GM18507 (cell line): ENCODE measurements around the gene EPO.
A peak's percentile ranks its signal among the peaks of the same experiment; 100 is the strongest.

Source experiments
- DNase-seq: peaks from one replicate; pipeline ENCODE4 v3.0.0; 2011; ENCODE audit warnings: low read depth; ENCODE audit not compliant: insufficient read length; ENCODE audit errors: extremely low spot score
- FAIRE-seq: peaks from 2 replicates; lab custom pipeline; 2011; peaks lifted over from hg19 to GRCh38; lab: Jason Lieb, UNC

Gene EPO

DNA sequence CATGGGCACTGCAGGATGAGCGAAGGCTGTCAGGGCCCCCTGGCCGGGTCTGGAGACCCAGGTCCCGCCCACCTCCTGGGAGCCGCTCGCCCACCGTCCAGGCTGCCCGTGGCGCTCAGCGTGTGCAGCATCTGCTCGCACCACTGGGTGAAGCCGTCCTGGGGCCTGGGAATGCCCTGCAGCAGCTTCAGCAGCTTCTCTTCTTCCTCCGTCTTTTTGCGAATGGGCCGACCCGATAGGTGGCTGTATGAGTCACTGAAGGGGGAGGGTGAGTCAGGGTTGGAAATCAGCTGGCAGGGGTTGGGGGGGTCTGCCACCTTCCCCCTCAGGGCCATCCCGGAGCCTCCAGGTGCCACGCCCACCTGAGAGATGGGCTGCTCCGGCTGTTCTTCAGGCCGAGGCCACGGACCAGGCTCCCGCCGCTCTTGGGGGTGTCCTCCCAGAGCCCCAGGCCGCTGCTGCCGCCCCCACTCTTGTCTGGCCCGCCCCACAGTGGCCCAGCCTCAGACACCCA, 38.0 kb upstream of the EPO start:
- FAIRE-seq = no peak

DNA sequence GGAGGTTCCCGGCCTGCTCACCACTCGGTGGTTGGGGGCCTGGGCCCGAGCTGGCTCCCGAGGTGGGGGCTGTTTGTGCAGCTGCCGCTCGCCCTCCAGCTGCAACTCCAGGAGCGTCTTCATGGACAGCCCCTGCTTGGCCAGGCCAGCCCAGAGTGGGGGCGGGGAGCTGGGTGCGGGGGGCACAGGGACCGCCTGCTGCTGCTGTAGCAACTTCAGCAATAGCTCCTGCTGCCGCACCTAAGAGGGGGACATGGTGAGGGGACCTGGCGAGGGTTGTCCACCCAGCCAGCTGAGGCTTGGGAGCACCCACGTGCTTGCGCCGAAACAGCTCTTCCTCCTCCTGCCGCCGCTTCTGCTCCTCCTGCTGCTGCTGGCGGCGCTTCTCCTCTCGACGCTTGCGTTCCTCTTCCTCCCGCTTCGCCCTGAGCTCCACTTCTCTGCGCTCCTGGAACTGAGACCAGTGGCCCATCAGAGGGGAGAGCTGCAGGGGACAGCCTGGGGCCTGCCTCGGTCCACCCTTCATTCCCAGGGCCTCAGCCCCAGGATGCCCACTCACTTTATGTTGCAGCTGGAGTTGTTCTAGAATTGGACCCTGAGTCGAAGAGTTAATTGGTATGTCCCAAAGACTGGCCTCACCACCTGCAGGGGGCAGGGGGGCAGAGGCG, 37.1 kb upstream of the EPO start:
- no peak for FAIRE-seq
- no peak for DNase-seq

More for the DNA sequence above, 38.0 kb upstream of the EPO start:
- DNase-seq = no peak

DNA sequence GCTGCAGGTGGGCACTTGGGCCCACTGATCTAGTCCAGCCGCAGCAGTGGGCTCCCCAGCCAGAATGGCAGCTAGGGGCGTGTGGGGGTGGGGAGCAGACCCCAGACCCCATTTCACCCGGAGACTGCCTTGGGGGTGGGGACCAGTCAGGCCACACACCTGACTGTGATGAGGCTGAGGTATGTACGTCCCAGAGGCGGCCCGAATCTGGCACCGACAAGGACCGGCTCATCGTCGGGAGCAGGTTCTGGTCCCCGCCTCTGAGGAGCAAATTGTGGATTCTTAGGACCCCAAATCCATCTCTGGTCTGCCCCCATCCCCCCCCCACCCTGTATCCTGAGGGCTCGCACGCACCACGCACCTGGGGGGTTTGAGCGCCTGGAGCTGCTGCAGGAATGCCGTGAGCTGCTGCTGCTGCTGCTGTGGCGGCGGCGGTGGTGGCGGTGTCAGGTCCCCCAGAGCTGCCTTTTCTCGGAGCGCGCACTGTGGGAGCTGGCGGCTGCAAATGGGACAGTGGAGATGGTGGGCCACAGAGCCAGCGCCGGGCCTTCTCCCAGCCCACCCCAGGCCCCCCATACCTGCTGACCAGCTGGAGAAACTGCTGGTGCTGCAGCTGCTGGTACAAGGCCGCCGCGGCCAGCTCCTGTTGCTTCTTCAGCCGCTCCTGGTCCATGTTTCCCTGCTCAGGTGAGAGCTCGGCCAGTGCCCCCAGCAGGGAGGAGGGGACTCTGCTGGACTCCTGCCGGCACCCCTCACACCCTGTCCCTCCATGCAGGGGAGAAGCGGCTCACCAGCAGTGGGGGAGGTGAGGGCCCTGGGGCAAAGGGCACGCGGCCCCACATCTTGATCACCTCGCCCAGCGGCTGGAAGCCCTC, 36.4 kb upstream of the EPO start:
- FAIRE-seq = no peak
- no peak for DNase-seq

DNA sequence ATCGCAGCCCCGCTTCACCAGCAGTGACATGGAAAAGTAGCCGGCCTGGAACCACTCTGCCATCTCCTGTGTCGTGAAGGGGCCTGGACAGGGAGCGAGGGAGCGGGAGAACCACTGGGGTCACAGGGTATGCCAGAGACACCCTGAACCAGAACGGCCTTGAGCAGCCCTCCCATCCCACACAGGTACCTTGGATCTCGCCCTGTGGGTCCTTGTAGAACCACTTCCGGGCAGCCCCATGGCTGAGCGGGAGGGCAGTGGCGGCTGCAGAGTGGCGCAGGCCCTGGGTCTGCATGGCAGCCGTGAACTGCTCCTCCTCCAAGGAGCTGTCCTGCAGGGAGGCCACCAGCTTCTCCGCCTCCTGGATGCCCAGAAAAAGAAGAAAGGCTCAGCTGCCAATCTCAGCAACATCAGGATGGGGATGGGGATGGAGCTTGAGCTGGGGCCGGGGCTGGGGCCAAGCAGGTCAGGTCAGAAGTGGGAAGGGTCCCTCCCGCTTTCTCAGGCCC, 35.7 kb upstream of the EPO start:
- FAIRE-seq (no peak), DNase-seq (no peak)

DNA sequence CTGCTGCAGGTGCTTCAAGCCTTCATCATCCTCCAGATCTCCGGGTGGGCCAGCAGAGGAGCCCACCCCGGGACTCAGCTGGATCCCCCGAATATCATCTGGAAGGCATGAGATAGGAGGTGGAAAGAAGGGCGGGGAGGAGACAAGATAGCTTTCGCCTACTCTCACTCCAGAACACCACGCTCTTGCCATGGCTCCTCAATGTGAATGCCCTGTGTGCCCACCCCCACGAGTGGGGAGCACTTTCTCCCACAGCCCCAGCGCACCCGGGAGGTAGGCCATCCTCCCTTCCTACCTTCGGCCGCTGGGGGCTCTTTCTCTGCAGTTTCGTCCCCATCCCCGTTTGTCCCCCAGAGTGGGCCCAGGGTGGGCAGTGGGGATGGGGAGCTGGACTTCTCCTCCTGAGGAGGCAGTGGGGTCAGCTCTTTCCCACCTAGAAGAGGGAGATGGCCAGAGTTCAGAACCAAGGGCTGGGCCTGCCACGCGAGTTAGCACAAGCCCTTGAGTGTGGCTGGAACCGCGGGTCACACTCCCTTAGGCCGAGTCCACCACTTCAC, 35.1 kb upstream of the EPO start:
- FAIRE-seq (no peak), DNase-seq (no peak)

DNA sequence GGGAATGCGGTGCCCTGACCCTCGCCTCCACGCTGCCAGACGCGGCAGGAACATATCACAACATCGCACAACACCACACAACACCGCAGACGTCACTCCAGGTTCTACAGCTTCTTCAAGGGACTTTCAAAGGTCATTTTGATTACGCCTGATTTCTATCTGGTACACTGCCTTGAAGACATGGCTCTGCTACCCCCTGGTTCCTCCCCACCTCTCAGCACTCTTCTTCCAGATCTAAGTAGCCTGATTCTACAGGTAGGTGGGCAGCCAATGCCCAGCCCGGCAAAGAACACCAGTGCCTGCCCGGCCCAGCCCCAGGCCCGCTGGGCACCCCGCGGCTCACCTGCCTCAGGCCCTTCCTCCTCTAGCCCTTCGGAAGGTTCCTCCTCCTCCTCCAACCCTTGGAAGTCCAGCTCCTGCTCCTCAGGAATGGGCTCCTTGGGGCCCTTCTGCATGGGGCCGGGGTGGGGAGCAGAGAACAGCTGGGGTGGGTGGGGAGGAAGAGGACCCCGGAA, 34.6 kb upstream of the EPO start:
- DNase-seq (no peak), FAIRE-seq (no peak)

DNA sequence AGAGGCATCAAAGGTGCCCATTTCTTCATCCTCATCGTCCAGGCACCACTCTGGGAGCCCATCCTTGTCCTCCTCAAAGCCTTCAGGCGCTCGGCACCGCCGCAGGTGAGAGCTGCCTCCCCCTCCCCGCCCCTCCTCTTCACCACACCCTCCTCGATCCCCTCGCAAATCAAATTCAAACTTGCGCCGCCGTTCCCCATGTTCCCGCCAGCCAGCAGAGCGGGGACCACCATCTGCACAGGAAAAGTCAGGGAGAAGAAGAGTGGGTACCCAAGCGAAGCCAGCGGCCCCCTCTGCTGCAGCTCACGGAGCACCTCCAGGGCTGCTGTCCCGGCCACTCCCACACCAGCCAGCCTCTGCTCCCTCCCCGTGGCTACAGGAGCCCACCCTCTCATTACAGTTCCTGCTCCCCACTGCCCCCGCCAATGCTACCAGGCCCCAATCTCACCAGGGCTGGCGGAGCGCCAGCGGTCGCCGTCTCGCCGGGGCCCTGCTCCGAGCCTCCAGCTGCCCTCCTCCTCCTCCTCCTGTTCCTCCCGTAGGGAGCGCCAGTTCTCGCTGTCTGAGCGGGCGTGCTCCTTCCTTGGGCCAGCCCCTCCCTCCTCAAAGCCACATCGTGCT, 34.0 kb upstream of the EPO start:
- DNase-seq = no peak

DNA sequence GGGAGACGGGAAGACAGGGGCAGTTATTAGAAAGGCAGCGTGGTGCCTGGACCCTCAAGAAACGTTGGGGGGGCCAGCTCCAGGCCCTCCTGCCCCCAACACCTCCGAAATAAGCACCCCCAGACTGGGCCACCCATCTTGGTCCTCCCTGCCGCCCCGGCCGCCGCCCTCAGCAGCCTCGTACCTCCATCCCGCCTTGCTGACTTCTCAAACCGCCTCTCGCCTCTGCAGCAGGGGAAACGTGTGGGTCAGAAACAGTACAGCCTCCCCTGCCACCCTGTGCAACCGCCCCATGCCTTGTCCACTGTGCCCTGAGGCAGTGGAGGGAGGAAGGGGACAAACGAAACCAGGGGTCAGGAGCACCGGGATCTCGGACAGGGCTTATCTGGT, 33.5 kb upstream of the EPO start:
- DNase-seq (no peak), FAIRE-seq (no peak)

More for the DNA sequence above, 34.0 kb upstream of the EPO start:
- no peak for FAIRE-seq

DNA sequence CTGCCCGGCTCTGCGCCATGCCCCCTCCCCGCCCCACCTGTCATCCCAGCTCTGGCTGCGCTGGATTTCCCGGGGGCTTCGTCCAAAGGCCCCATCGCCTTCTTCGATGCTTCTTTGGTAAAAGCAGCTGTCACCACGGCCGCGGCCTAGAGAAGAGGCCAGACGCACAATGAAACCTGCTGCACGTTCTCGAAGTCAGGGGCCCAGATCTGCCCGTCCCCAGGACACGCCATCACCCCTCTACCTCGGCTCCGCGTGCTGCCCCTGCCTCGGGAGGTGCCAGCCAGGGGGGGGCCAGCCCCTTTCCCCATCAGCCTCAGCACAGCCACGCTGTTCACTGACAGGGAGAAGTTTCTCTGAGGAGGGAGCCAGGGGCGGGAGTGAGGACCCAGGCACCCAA, 33.0 kb upstream of the EPO start:
- no peak for FAIRE-seq

DNA sequence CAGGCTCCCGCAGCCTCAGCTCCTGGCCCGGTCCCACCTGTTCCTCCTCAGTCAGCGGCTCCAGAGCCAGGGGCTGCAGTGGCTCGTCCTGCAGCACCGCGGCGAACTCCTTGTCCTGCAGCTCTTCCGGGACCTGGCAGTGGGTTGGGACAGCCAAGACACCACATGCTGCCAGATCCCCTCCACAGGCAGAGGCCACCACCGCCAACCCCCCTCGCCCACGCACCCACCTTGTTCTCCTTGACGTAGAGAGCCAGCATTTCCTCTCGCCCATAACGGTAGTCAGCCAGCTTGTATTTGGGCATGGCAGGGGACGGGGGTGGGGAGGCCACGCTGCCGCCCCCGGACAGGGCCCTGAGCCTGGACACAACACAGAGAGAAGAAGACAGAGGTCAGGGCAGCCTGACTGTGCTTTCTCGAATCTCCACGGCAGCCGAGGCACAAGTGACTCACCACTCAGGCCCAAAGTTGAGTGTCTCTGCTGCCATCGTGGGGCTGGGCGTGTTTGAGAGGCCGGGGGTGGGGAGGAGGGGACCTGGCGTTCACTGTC, 32.4 kb upstream of the EPO start:
- DNase-seq (no peak), FAIRE-seq (no peak)

More for the DNA sequence above, 33.0 kb upstream of the EPO start:
- DNase-seq = no peak

DNA sequence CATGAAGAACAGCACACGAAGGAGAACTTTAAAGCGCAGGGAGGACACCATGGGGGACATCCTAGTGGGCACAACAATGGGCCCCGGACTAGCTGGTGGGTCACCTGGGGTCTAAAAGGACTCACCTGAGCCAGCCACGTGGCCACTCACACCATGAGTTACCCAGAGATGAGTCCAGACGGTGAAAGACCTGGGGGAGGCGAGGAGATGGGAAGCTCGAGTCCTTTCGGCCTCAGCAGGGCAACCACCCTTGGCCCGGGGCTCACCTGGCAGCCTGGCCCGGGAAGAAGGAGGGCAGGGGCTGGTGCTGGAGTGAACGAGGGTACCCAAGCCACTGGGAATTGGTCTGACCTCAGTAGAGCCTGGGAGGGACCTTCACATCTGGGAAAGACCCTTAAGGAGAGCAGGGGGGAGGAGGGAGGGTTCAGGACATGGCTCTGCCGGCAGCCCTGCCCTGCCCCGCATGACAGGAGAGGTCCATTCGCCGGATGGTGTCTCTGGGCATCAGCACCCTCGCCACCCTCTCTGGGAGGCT, 31.9 kb upstream of the EPO start:
- no peak for FAIRE-seq
- DNase-seq = no peak

DNA sequence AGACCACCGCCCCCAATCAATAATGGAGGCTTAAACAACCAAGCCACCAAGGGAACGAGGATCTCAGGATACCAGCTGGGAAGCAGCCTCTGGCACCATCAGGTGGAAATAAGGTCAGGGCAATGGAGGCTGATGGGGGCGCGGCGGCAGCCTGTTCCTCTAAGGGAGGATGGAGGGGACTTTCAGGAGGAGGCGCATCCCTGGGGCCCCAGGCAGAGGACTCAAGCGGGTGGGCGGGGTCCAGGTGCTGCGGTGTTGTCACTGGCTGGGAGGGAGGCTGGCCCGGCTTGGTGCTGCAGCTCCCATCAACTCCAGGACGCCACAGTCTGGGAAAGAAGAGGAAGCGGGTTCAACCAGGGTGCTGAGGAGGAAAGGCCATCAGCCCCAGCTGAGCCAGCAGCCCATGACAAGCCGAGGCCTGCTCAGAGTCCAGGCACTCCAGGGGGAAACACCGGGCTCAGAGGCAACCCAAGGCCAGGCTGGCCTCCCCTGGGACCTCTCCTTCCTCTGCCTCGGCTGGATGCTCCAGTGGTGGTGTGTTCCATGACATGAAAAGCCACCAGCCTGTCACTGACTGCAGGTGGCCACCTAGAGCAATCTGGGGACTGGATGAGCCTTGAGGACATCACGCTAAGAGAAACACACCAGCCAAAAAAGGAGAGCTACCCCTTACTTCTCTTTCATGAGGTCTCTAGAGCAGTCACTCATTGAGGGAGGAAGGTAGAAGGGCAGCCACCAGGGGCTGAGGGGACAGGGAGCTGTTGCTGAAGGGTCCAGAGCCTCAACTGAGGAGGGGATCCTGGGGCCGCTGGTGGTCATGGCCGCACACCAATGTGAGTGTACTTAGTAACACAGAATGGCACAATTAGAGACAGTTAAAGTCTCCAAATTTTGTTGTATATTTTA, 30.8 kb upstream of the EPO start:
- peak; percentile 51 for FAIRE-seq
- DNase-seq = no peak

DNA sequence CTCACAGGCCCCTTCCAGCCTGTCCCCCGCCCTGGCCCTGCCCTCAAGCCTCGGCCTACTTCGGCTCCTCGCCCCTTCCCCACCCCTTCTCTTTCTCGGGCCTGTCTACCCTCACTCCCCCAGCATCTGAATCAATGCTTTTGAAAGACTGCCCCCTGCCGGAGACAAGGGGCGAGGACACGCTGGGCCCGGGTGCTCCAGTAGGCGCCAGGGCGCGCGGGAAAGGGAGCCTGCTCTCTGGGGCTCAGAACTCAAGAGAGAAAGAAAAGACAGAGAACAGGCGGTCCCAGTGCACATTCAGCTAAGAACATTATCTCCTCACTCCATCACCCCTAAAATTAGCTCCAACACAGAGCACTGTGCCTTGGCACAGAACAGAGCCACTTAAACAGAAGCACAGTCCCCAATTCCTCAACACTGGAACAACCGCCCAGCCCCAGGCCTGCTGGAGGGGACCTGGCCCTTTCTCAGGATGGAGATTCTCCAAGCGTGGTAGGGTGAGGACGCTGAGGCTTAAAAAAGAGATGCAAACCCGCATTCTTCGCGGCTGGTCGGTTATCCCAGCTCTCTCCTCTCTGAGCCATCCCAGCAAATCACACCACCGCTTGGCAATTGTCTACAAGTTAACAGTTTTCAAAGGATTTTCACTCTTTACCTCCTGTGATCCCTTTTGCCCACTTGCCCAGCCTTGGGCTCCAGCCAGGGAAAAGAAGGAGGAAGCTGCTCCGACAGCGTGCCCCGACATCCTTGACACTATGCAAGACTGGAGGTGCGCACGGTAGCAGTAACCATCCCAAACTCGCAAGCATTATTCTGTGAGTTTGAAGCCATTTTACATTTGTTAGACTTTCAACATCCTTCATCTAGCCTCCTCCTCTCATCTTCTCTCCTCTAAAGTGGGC, 28.3 kb upstream of the EPO start:
- FAIRE-seq (peak; percentile 77), DNase-seq (peak; percentile 77)

DNA sequence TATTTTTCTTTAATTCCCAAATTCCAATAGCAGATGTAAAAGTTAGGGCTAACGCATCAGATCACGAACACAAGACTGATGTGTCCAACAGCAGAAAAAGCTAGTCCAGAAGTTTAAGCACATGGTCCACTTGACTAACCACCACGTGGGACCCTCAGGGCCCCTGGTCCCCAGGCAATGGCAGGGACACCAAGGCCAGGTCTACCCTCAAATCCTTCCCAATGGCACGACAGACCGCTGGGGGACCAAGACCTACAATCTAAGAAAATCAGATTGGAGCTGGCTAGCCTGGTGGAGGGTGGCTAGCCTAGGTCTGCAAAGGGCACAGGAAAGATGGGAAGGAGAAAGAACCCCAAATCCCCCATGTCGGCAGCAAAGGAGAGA, 27.7 kb upstream of the EPO start:
- no peak for FAIRE-seq
- DNase-seq = no peak

DNA sequence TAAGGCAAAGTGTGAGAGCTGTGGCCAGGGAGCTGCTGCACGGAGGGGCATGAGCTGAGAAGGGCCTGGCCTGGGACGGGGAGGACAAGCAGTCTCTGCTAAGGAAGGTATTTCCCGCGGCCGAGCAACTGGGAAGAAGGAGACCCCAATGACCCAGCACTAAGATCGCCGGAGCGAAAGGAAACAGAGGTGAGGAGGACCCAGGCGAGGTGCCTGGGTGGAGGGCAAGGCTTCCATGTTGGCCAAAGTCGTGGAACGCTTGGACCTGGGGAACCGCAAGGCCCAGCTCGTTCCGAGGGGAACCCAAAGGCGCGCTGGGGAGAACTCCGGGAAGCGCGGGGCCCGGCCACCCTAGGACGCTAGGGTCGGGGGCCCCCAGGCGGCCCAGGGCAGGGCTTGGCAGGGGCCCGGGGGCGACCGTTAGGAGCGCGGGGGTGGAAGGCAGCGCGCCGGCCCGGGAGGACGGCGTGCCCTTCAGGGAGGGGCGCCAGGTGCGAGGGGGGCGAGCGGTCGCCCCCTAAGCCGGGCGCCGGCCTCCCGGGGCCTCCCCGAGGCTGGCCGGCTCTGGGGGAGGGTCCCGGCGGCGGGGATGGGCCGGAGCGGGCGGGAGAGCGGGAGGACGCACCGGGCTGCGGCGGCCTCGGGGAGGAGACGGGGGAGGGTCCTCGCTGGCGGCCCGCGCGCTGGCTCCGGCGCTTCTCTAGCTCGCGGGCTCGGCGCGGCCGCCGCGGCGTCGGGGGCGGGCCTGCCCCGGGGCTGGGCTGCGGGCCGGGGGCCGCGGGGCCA, 26.8 kb upstream of the EPO start:
- no peak for DNase-seq
- no peak for FAIRE-seq

DNA sequence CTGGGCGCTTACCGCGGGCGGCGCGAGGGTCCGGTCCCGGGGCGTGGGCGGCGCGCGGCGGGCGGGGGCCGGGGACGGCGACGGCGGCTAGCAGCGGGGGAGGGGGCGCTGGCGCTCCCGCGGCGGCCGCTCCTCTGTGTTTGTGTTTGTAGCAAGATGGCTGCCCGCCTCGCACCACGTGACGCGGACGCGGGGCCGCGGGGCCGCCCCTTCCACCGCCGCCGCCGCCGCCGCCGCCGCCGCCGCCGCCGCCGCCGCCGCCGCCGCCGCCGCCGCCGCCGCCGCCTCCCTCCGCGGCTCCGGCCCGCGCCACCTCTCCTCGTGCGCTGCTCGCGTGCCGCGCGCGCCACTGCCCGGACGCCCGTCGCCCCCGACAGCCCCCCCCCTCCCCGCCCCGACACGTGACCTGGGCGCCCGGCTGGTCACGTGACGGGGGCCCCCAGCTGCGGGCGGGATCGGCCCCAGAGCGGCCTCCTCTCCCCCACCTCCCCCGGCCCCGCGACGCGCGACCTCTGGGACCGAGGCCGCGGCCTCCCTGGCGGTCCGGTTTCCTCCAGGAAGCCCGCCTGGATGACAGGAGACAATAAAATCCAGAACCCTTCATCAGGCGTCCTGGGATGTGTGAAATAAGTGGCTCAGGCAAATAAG, 26.0 kb upstream of the EPO start, which contains the start of gene GIGYF1:
TSS of gene GIGYF1 (minus strand) at position 153 of the 648 bp plus-strand sequence. CDS start 6,012 bp downstream, outside the sequence.
- DNase-seq (peak; percentile 73), FAIRE-seq (no peak)
